ENCODE results near the gene LHPP. TPM values are rescaled to one million over a fixed set of nuclear protein-coding genes. Genes with fewer than 3 reads are reported as not detected.

Gene LHPP
- total RNA-seq, 1 donor from 2014 or later = 15.3 TPM

DNA sequence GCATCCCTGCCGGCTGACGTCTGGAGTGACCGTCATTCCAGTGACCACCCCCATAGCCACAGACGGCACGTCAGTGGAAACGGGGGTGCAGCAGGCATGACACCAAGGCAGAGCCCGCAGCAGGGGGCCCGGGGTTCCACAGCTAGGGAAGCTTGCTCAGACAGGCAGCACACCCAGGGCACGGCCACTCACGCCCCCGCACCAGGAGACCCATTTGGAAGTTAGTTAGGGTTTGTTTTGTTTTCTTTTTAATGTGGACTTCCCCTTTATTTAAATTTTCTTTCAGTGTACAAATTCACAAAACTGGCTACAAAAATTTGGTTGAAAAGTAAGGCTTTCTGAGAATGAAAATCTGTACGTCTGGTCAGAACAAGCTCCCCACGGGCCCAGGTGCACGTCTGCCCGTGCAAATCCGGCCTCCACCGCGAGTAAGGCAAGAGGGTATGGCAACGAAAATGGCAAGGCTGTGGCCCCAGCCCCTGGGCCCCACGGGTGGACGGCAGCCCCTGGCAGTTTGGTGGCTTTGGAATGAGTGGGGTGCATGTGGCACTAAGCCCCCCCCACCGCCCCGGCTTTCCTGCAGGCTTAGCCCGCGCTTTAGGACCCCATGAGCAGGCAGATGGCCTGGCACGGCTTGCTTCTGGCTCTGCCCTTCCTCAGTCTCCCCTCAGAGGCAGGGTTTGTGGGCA, 158.3 kb downstream of the LHPP start:
- no peak overlapping the region for H3K4me3 Mint-ChIP-seq (ENCODE audit: unreplicated experiment)
- no peaks in the 10 kb centered on the region for H3K9me3 Mint-ChIP-seq (ENCODE audit: low read depth)
- peaks cover 10% of the 10 kb centered on the region for H3K4me1 Mint-ChIP-seq (ENCODE audit: low read depth)
- TF ChIP-seq, protein P1, sequence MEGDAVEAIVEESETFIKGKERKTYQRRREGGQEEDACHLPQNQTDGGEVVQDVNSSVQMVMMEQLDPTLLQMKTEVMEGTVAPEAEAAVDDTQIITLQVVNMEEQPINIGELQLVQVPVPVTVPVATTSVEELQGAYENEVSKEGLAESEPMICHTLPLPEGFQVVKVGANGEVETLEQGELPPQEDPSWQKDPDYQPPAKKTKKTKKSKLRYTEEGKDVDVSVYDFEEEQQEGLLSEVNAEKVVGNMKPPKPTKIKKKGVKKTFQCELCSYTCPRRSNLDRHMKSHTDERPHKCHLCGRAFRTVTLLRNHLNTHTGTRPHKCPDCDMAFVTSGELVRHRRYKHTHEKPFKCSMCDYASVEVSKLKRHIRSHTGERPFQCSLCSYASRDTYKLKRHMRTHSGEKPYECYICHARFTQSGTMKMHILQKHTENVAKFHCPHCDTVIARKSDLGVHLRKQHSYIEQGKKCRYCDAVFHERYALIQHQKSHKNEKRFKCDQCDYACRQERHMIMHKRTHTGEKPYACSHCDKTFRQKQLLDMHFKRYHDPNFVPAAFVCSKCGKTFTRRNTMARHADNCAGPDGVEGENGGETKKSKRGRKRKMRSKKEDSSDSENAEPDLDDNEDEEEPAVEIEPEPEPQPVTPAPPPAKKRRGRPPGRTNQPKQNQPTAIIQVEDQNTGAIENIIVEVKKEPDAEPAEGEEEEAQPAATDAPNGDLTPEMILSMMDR (IDR thresholded peaks at IDR 0.05) = no peak
- no peak for DNase-seq (ENCODE audit: low spot score)
- H3K27ac Mint-ChIP-seq (ENCODE audit: unreplicated experiment) = no peak overlapping the region
- H3K36me3 Mint-ChIP-seq (ENCODE audit: low read depth) = no peaks in the 10 kb centered on the region
- no peaks in the 10 kb centered on the region for H3K27me3 Mint-ChIP-seq (ENCODE audit: low read depth)

DNA sequence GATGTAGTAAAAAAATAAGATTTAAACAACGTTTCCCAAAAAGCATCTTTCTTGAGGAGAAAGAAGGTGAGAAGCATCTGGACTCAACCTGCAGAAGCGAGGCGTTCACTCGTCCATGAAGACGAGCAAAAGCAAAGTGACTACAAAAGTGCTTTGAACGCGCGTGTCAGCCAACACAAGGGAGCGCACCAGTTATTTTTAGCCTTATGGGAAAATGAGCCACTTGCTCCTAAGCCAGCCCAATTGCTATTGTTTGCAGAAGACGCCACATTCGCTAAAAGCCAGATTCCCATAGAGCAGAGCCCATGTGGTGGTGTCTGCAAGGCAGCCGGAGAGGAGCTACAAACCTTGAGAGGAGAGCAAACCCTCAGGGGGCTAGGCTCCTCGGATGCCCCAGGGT, 160.0 kb downstream of the LHPP start:
- DNase-seq (ENCODE audit: low spot score) = no peak
- TF ChIP-seq, protein P1 (IDR thresholded peaks at IDR 0.05) = no peak
- H3K36me3 Mint-ChIP-seq (ENCODE audit: low read depth) = peaks cover 2% of the 10 kb centered on the region
- no peaks in the 10 kb centered on the region for H3K27me3 Mint-ChIP-seq (ENCODE audit: low read depth)
- H3K27ac Mint-ChIP-seq (ENCODE audit: unreplicated experiment) = no peak overlapping the region
- H3K4me1 Mint-ChIP-seq (ENCODE audit: low read depth) = peaks cover 12% of the 10 kb centered on the region
- H3K9me3 Mint-ChIP-seq (ENCODE audit: low read depth) = no peaks in the 10 kb centered on the region
- no peak overlapping the region for H3K4me3 Mint-ChIP-seq (ENCODE audit: unreplicated experiment)

DNA sequence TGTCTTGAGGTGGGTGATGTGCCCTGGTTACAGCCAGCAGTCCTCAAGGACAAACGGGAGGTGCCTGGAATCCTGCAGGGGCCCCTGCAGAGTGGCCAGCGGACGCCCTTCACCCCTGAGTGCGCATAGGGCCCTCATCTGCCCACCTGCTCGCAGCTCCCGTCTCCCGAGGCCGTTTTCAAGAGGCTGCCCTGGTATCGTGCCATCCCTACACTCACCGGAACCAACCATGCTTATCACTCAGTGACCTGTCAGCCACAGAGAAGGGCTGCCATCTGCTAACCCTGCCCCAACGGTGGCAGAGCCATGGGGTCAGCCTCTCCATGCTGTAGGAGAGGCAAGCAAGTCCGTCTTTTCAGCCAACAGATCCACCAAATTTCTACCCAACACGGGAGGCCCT, 160.5 kb downstream of the LHPP start:
- no peak overlapping the region for H3K27ac Mint-ChIP-seq (ENCODE audit: unreplicated experiment)
- TF ChIP-seq, protein P1 (IDR thresholded peaks at IDR 0.05) = no peak
- no peak for DNase-seq (ENCODE audit: low spot score)
- peaks cover 17% of the 10 kb centered on the region for H3K4me1 Mint-ChIP-seq (ENCODE audit: low read depth)
- no peaks in the 10 kb centered on the region for H3K27me3 Mint-ChIP-seq (ENCODE audit: low read depth)
- peaks cover 2% of the 10 kb centered on the region for H3K36me3 Mint-ChIP-seq (ENCODE audit: low read depth)
- H3K9me3 Mint-ChIP-seq (ENCODE audit: low read depth) = no peaks in the 10 kb centered on the region
- H3K4me3 Mint-ChIP-seq (ENCODE audit: unreplicated experiment) = no peak overlapping the region

DNA sequence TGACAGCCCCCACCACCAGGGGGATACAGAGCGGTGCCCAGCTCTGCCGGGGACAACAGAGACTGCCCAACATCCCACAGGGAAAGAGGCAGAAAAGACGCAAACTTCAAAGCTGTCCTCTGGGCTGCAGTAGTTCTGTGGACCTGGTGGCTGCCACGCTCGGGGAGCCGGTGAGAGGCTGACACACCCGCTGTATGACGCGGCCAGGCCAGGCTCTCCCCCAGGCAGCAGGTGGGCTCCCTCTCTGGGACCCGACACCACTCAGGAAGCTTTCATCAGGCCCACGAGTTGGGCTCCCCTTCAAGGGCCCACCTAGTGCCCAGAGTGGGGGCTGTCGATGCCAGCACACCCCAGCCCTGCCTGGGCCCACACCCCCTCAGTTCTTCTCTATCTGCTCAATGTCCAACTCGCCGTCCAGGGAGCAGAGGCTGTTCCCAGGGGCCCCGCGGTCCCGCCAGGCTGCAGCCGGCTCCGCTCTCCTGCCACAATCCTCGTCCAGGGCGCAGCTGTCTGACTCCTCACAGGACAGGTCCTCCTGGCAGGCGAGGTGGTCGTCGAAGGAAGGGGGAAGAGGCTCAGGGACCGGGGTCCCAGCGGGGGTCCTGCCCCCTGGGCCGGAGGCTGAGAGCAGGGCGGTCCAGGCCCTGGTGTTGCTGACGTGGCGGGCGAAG, 161.4 kb downstream of the LHPP start:
- no peak overlapping the region for H3K27ac Mint-ChIP-seq (ENCODE audit: unreplicated experiment)
- peaks cover 2% of the 10 kb centered on the region for H3K36me3 Mint-ChIP-seq (ENCODE audit: low read depth)
- no peaks in the 10 kb centered on the region for H3K27me3 Mint-ChIP-seq (ENCODE audit: low read depth)
- DNase-seq (ENCODE audit: low spot score) = no peak
- no peak overlapping the region for H3K4me3 Mint-ChIP-seq (ENCODE audit: unreplicated experiment)
- TF ChIP-seq, protein P1 (IDR thresholded peaks at IDR 0.05) = no peak
- peaks cover 18% of the 10 kb centered on the region for H3K4me1 Mint-ChIP-seq (ENCODE audit: low read depth)
- no peaks in the 10 kb centered on the region for H3K9me3 Mint-ChIP-seq (ENCODE audit: low read depth)

DNA sequence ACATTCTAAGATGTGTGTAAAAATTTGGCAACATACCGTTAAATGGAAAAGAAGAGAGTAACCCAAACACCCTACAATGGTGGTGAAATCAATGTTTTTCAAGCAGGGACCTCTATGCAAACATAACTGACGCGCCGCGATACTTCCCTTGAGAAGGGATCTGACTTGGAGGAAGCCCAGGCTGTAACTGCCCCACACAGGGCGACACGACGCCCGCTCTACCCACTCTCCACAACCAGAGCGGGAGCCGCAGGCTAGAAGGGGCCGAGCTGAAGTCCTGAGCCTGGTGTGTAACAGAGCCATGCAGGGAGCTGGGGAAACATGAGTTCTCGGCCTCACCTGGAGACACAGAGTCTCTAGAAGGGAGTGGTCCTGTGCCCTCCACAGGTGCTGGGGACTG, 162.4 kb downstream of the LHPP start:
- no peak for DNase-seq (ENCODE audit: low spot score)
- no peak overlapping the region for H3K4me3 Mint-ChIP-seq (ENCODE audit: unreplicated experiment)
- no peaks in the 10 kb centered on the region for H3K27me3 Mint-ChIP-seq (ENCODE audit: low read depth)
- no peak overlapping the region for H3K27ac Mint-ChIP-seq (ENCODE audit: unreplicated experiment)
- TF ChIP-seq, protein P1 (IDR thresholded peaks at IDR 0.05) = no peak
- no peaks in the 10 kb centered on the region for H3K9me3 Mint-ChIP-seq (ENCODE audit: low read depth)
- peaks cover 2% of the 10 kb centered on the region for H3K36me3 Mint-ChIP-seq (ENCODE audit: low read depth)
- H3K4me1 Mint-ChIP-seq (ENCODE audit: low read depth) = peaks cover 22% of the 10 kb centered on the region
